Endodermal cell (in vitro differentiated cells): ENCODE results near the gene SOX15. TPM values are rescaled to one million over a fixed set of nuclear protein-coding genes. Genes with fewer than 3 reads are reported as not detected.

Experiments
- DNase-seq: peaks from one replicate; pipeline ENCODE4 v3.0.0-alpha.2; 2017
- H3K27ac ChIP-seq: 2 replicates; pipeline ENCODE4 v1.5.1; 2013; ENCODE audit warnings: mild to moderate bottlenecking, low read depth, low read length, moderate library complexity
- H3K27me3 ChIP-seq: 2 replicates; pipeline ENCODE4 v1.6.1; 2013; ENCODE audit warnings: mild to moderate bottlenecking, low read length, moderate library complexity; ENCODE audit not compliant: insufficient read depth, control insufficient read depth, poor library complexity, severe bottlenecking
- H3K36me3 ChIP-seq: 2 replicates; pipeline ENCODE4 v1.7.0; 2013; ENCODE audit warnings: mild to moderate bottlenecking, low read length, moderate library complexity; ENCODE audit not compliant: control insufficient read depth, insufficient read depth
- H3K4me1 ChIP-seq: one replicate; pipeline ENCODE4 v1.7.0; 2013; ENCODE audit warnings: low read length; ENCODE audit not compliant: control insufficient read depth, insufficient read depth
- H3K4me3 ChIP-seq: 2 replicates; pipeline ENCODE4 v1.5.1; 2013; ENCODE audit warnings: mild to moderate bottlenecking, low read length, moderate library complexity
- H3K9ac ChIP-seq: 2 replicates; pipeline ENCODE4 v1.6.1; 2013; ENCODE audit warnings: mild to moderate bottlenecking, low read length, moderate library complexity; ENCODE audit not compliant: poor library complexity, severe bottlenecking; ENCODE audit errors: extremely low read depth
- H3K9me3 ChIP-seq: 2 replicates; pipeline ENCODE4 v1.6.1; 2013; ENCODE audit warnings: mild to moderate bottlenecking, low read length, moderate library complexity; ENCODE audit not compliant: control insufficient read depth
- H3K27ac Mint-ChIP-seq: 2 replicates; pipeline ENCODE4 v1.8.0; 2020; ENCODE audit warnings: mixed read lengths
- H3K27me3 Mint-ChIP-seq: 2 replicates; pipeline ENCODE4 v1.8.0; 2021; ENCODE audit warnings: mild to moderate bottlenecking, mixed read lengths; ENCODE audit not compliant: insufficient read depth
- H3K36me3 Mint-ChIP-seq: 2 replicates; pipeline ENCODE4 v1.8.0; 2020; ENCODE audit warnings: low read depth, mixed read lengths
- H3K4me1 Mint-ChIP-seq: 2 replicates; pipeline ENCODE4 v1.8.0; 2020; ENCODE audit warnings: mixed read lengths
- H3K4me3 Mint-ChIP-seq: 2 replicates; pipeline ENCODE4 v1.8.0; 2020; ENCODE audit warnings: mild to moderate bottlenecking, moderate library complexity, mixed read lengths
- H3K9me3 Mint-ChIP-seq: 2 replicates; pipeline ENCODE4 v1.8.0; 2020; ENCODE audit warnings: mild to moderate bottlenecking, mixed read lengths
- WGBS, 2 experiments: methylation state at CpG; one replicate each; pipeline versions ENCODE4 v1.1.5 to v1.1.7; 2013; ENCODE audit warnings: missing lambda C conversion rate in 2 of 2, mixed read lengths in 1 of 2; ENCODE audit not compliant: insufficient coverage in 1 of 2, insufficient read length in 1 of 2; 5-methylcytosine and 5-hydroxymethylcytosine counted together
- total RNA-seq, 2 donors: library from RNA; stranded (reverse); fragmentation: NEBNext Ultra II Directional in 1 of 2; extraction: Animal tissue kit (Norgen Biotek cat#: 25700) in 1 of 2; gene quantifications; 2 replicates in 1 of 2; 3 replicates in 1 of 2; pipeline ENCODE4 v1.2.1, GENCODE V29; 2021
- TF ChIP-seq, protein P1 (sequence below): fragments of 200-600 bp; sonication (generic); conservative IDR thresholded peaks from 2 replicates; pipeline ENCODE4 v1.5.0; 2021; ENCODE audit warnings: antibody characterized with exemption, mild to moderate bottlenecking

The SOX15 gene
- total RNA-seq, 2 donors from 2014 or later: 6.4 to 7.3 TPM

DNA sequence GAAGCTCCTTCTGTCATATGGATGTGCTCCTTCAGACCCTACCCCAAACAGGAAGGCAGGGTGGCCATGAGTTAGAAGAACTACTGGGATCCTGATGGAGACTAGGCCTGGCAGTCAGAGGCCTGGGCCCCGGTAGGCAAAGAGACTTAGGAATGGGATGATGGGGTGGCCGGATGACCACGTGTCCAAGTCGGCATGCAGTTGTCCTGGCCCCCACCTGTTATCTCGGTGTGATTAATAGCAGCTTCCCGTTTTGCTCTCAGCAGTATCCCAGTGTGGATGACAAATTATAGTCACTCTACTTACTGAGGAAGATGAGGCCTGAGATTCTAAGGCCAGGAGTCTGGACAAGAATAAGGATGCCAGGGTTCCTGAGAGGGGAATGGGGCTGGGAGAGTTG lies 39.5 kb downstream of the SOX15 start:
- no peaks in the 10 kb centered on the region for H3K36me3 Mint-ChIP-seq
- WGBS, 2 experiments: 88 to 100% methylated on average over 4 to 6 of the region's 6 CpGs
- Histone ChIP-seq H3K4me3 (no peak overlapping the region), H3K27me3 (no peaks in the 10 kb centered on the region), H3K9ac (no peak overlapping the region), H3K9me3 (no peaks in the 10 kb centered on the region), H3K27ac (no peak overlapping the region), H3K36me3 (no peaks in the 10 kb centered on the region), H3K4me1 (no peaks in the 10 kb centered on the region)
- TF ChIP-seq, protein P1, sequence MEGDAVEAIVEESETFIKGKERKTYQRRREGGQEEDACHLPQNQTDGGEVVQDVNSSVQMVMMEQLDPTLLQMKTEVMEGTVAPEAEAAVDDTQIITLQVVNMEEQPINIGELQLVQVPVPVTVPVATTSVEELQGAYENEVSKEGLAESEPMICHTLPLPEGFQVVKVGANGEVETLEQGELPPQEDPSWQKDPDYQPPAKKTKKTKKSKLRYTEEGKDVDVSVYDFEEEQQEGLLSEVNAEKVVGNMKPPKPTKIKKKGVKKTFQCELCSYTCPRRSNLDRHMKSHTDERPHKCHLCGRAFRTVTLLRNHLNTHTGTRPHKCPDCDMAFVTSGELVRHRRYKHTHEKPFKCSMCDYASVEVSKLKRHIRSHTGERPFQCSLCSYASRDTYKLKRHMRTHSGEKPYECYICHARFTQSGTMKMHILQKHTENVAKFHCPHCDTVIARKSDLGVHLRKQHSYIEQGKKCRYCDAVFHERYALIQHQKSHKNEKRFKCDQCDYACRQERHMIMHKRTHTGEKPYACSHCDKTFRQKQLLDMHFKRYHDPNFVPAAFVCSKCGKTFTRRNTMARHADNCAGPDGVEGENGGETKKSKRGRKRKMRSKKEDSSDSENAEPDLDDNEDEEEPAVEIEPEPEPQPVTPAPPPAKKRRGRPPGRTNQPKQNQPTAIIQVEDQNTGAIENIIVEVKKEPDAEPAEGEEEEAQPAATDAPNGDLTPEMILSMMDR: no peak
- peaks cover 10% of the 10 kb centered on the region for H3K27me3 Mint-ChIP-seq
- H3K4me3 Mint-ChIP-seq: no peak overlapping the region
- no peaks in the 10 kb centered on the region for H3K9me3 Mint-ChIP-seq
- no peak overlapping the region for H3K27ac Mint-ChIP-seq
- no peak for DNase-seq
- H3K4me1 Mint-ChIP-seq: peaks cover 3% of the 10 kb centered on the region

DNA sequence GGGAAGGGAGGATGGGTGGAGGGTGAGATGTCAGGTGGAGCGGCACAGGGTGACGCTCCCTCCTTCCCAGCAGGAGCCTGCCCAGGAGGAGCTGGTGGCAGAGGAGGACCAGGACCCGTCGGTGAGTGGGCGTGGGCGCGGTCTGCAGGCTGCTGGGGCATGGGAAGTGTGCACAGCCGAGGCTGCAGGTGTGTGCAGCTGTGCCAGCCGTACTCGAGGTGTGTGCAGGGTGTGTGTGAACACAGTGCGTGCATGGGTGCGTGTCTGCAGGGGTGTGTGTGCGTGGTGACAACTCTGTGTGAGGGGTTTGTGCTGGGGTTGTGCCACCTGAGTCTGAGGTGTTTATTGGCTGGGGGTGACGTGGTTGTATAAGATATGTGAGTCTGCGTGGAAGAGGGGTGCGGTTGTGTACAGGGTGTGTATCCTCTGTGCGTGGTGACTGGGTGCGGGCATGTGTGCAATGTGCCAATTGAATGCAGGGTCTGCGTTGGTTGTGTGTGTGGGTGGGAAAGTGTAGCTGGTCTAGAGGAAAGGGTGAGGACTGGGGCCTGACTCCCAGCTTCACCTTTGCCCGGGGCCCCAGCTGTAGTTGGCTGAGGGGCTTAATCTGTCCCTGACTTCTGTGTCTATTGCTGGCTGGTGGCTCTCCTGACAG lies 40.4 kb downstream of the SOX15 start:
- Mint-ChIP-seq H3K9me3 (no peaks in the 10 kb centered on the region), H3K27ac (no peak overlapping the region), H3K4me3 (peak overlapping the region; percentile 69), H3K27me3 (peaks cover 10% of the 10 kb centered on the region), H3K36me3 (no peaks in the 10 kb centered on the region), H3K4me1 (peaks cover 3% of the 10 kb centered on the region)
- Histone ChIP-seq H3K9ac (no peak overlapping the region), H3K36me3 (no peaks in the 10 kb centered on the region), H3K4me3 (no peak overlapping the region), H3K9me3 (no peaks in the 10 kb centered on the region), H3K27me3 (no peaks in the 10 kb centered on the region), H3K27ac (no peak overlapping the region), H3K4me1 (no peaks in the 10 kb centered on the region)
- TF ChIP-seq, protein P1: no peak
- DNase-seq: no peak
- 84 to 86% methylated on average over 9 to 20 of the region's 20 CpGs for WGBS, 2 experiments

DNA sequence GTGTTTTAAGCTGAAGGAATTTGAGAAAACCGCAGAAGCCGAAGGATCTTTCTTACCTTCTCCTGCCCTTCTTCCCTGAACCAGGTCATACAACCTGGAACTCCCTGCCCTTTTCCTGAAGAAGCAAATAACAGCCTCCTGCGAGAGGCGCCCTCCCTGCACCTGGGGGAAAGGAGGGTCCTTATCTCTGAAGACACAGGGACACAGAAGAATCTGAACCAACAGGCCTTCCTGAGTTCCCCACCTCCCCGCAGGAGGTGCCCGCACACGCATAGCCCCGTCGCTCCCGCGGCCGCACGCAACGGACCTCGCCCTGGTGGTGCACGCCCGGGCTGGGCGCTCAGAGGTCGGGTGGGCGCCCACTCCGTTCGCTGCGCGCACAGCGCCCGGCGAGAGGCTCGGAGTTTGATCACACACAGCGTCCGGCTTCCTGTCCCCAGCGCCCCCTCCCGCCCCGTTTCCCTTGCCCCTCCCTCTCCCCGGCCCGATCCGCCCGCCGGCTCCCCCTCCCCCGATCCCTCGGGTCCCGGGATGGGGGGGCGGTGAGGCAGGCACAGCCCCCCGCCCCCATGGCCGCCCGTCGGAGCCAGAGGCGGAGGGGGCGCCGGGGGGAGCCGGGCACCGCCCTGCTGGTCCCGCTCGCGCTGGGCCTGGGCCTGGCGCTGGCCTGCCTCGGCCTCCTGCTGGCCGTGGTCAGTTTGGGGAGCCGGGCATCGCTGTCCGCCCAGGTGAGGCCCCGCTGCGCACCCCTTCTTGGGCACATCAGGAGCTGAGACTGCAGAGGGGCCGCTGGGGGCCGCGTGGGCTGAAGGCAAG lies 41.1 kb downstream of the SOX15 start, which contains the start of gene TNFSF12:
TNFSF12 (plus strand) TSS at position 474 of the 816 bp plus-strand sequence; CDS start at position 570, 96 bp downstream.
- Mint-ChIP-seq H3K27me3 (peaks cover 15% of the 10 kb centered on the region), H3K36me3 (no peaks in the 10 kb centered on the region), H3K4me1 (peaks cover 3% of the 10 kb centered on the region), H3K9me3 (no peaks in the 10 kb centered on the region), H3K4me3 (peak within 1 kb of the TSS; percentile 69), H3K27ac (no peak within 1 kb of the TSS)
- TF ChIP-seq, protein P1: peak; percentile 39
- 6 to 14% methylated on average over 17 to 63 of the region's 65 CpGs for WGBS, 2 experiments
- Histone ChIP-seq H3K36me3 (no peaks in the 10 kb centered on the region), H3K4me3 (peak within 1 kb of the TSS; percentile 84), H3K9ac (peak within 1 kb of the TSS; percentile 38), H3K27me3 (no peaks in the 10 kb centered on the region), H3K4me1 (no peaks in the 10 kb centered on the region), H3K27ac (no peak within 1 kb of the TSS), H3K9me3 (no peaks in the 10 kb centered on the region)
- DNase-seq: peak; percentile 85
